Natural killer cell (primary cell): ENCODE data around the gene ADPRH. TPM values are rescaled to one million over a fixed set of nuclear protein-coding genes. Genes with fewer than 3 reads are reported as not detected.

Experiments used
- ATAC-seq, 3 donors: fragments of 150-1000 bp in 2 of 3; fragments of 200-7000 bp in 1 of 3; cut with Tn5 transposase; 1 replicate in 1 of 3; 2 replicates in 2 of 3; pipeline ENCODE4 v1.10.0; 2021; ENCODE audit warnings: mild to moderate bottlenecking in 2 of 3, moderate library complexity in 2 of 3
- DNase-seq, 2 donors: peaks; one replicate each; pipeline versions ENCODE4 v3.0.0 to v3.0.0-alpha.2; 2013 to 2021; ENCODE audit warnings: mixed read lengths in 1 of 2
- H3K27ac ChIP-seq: one replicate; pipeline ENCODE4 v1.5.1; 2013; ENCODE audit warnings: mild to moderate bottlenecking, low read length
- H3K27me3 ChIP-seq: one replicate; pipeline ENCODE4 v1.6.1; 2013; ENCODE audit warnings: low read length; ENCODE audit not compliant: control insufficient read depth, insufficient read depth
- H3K36me3 ChIP-seq: one replicate; pipeline ENCODE4 v1.6.1; 2013; ENCODE audit warnings: low read length; ENCODE audit not compliant: control insufficient read depth, insufficient read depth
- H3K4me1 ChIP-seq: one replicate; pipeline ENCODE4 v1.6.1; 2013; ENCODE audit warnings: low read length; ENCODE audit not compliant: control insufficient read depth, insufficient read depth
- H3K4me3 ChIP-seq: one replicate; pipeline ENCODE4 v1.5.1; 2013; ENCODE audit warnings: low read length
- H3K9me3 ChIP-seq: one replicate; pipeline ENCODE4 v1.6.1; 2013; ENCODE audit warnings: low read length; ENCODE audit not compliant: control insufficient read depth, insufficient read depth
- H3K27ac Mint-ChIP-seq, 2 donors: one replicate each; pipeline ENCODE4 v1.8.0; 2022; ENCODE audit warnings: mild to moderate bottlenecking in 2 of 2, mixed read lengths in 2 of 2, moderate library complexity in 1 of 2
- H3K27me3 Mint-ChIP-seq, 2 donors: one replicate each; pipeline ENCODE4 v1.8.0; 2022; ENCODE audit warnings: low read depth in 2 of 2, mixed read lengths in 2 of 2
- H3K36me3 Mint-ChIP-seq: one replicate; pipeline ENCODE4 v1.8.0; 2022; ENCODE audit warnings: mixed read lengths
- H3K4me1 Mint-ChIP-seq, 2 donors: one replicate each; pipeline ENCODE4 v1.8.0; 2022; ENCODE audit warnings: mixed read lengths in 2 of 2
- H3K4me3 Mint-ChIP-seq: one replicate; pipeline ENCODE4 v1.8.0; 2022; ENCODE audit warnings: mild to moderate bottlenecking, moderate library complexity, mixed read lengths
- H3K9me3 Mint-ChIP-seq, 2 donors: one replicate each; pipeline ENCODE4 v1.8.0; 2022; ENCODE audit warnings: mixed read lengths in 2 of 2
- CTCF ChIP-seq: fragments of 200-600 bp; IDR thresholded peaks from one replicate; pipeline ENCODE4 v1.8.0; 2022; ENCODE audit warnings: antibody characterized with exemption
- WGBS: methylation state at CpG from one replicate; pipeline ENCODE4 v1.1.7; 2013; ENCODE audit warnings: missing lambda C conversion rate; ENCODE audit not compliant: insufficient coverage; 5-methylcytosine and 5-hydroxymethylcytosine counted together
- intact Hi-C: fragments of 100-400 bp; cut with micrococcal nuclease; formaldehyde crosslinking; loops from one replicate; pipeline ENCODE4 v1.14.2; 2022
- total RNA-seq, 4 donors: library from RNA; stranded (reverse); fragments of 120-200 nt in 1 of 4; gene quantifications; one replicate each; pipeline versions ENCODE4 v1.2.3 to v1.2.4, GENCODE V29; 2013 to 2022

Gene ADPRH
- total RNA-seq, 3 donors from 2014 or later (not counting 1 experiment from before 2014, with no cell fraction given): 3.8 to 6.2 (median 4.5) TPM

DNA sequence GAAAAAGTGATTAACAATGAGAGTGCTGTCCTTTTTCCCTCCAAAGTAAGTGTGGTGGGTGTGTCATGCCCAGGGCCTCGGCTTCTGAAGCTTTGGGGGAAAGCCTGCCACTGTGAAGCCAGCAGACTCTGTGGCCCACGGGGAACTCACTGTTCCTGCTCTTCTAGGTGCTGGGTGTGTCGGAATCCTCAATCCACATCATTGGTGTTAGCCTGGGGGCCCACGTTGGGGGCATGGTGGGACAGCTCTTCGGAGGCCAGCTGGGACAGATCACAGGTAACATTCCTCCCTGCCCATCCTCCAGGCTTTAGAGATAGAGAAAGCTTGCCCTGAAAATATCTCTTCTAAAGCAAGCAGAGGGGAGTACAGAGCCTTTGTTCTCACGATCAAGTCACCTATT, 30.0 kb downstream of the ADPRH start:
- peaks cover 10 to 34% of the 10 kb centered on the region in 2 donors for H3K27me3 Mint-ChIP-seq
- Histone ChIP-seq H3K36me3 (no peaks in the 10 kb centered on the region), H3K27ac (no peak overlapping the region), H3K4me3 (no peak overlapping the region), H3K27me3 (no peaks in the 10 kb centered on the region), H3K9me3 (no peaks in the 10 kb centered on the region), H3K4me1 (no peaks in the 10 kb centered on the region)
- no peaks in the 10 kb centered on the region for H3K36me3 Mint-ChIP-seq
- H3K4me1 Mint-ChIP-seq: no peaks in the 10 kb centered on the region
- TF ChIP-seq CTCF: no peak
- no peak overlapping the region for H3K27ac Mint-ChIP-seq
- intact Hi-C loops: no loop called here
- DNase-seq (no peak), ATAC-seq (no peak)
- 82% methylated on average over 5 of the region's 6 CpGs for WGBS
- no peak overlapping the region for H3K4me3 Mint-ChIP-seq
- H3K9me3 Mint-ChIP-seq: no peaks in the 10 kb centered on the region

DNA sequence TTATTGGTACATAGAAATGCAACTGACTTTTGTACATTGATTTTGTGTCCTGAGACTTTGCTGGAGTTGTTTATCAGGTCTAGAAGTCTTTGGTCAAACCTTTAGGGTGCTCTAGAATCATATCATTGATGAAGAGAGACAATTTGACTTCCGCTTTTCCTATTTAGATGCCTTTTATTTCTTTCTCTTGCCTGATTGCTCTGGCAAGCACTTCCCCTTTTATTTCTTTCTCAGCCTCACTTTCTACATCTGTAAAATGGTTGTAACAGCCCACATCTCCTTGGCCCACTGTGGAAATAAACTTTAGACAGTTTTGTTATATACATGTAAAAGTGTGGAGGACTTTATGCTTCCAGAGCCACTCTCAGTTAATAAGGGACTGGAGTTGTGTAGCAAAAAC, 32.4 kb downstream of the ADPRH start:
- Mint-ChIP-seq H3K27ac (no peak overlapping the region), H3K4me1 (no peaks in the 10 kb centered on the region), H3K4me3 (no peak overlapping the region), H3K36me3 (no peaks in the 10 kb centered on the region), H3K27me3 (peaks cover 14 to 34% of the 10 kb centered on the region in 2 donors), H3K9me3 (no peaks in the 10 kb centered on the region)
- Histone ChIP-seq H3K27ac (no peak overlapping the region), H3K4me1 (no peaks in the 10 kb centered on the region), H3K36me3 (no peaks in the 10 kb centered on the region), H3K4me3 (no peak overlapping the region), H3K27me3 (no peaks in the 10 kb centered on the region), H3K9me3 (no peaks in the 10 kb centered on the region)
- 100% methylated on average over 1 of the region's 1 CpG for WGBS
- no peak for TF ChIP-seq CTCF
- ATAC-seq: no peak
- DNase-seq: no peak
- intact Hi-C loops: no loop called here

- no peak overlapping the region for H3K27ac ChIP-seq
- H3K4me1 ChIP-seq: no peaks in the 10 kb centered on the region
- no peak overlapping the region for H3K4me3 ChIP-seq
- ATAC-seq (no peak), DNase-seq (no peak)
- Mint-ChIP-seq H3K27me3 (peaks cover 14 to 34% of the 10 kb centered on the region in 2 donors), H3K4me3 (no peak overlapping the region), H3K27ac (no peak overlapping the region), H3K9me3 (no peaks in the 10 kb centered on the region), H3K4me1 (no peaks in the 10 kb centered on the region), H3K36me3 (no peaks in the 10 kb centered on the region)
- H3K9me3 ChIP-seq: no peaks in the 10 kb centered on the region
- TF ChIP-seq CTCF: no peak
- WGBS: 100% methylated on average over 1 of the region's 1 CpG
- intact Hi-C loops: no loop called here
- no peaks in the 10 kb centered on the region for H3K27me3 ChIP-seq
- H3K36me3 ChIP-seq: no peaks in the 10 kb centered on the region
Observed at GRCh38 chr3:119613201-119613600, 33.9 kb downstream of the ADPRH start.

DNA sequence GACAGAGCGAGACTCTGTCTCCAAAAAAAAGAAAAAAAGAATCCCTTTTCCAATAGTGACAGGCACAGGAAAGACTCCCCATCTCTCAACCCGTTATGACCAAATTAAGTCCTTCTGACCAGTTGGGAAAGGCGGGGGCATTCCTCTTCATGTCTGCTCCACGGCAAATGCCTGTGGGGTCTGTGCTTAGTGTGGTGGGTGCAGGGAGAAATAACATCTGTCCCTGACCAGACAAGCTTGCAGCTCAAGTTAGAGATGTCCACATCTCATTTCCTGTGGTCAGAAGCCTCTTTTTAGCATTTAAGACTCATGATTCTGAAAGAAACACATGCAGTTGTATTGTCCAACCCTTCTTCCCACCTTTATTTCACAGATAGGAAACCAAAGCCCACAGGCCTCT, 34.6 kb downstream of the ADPRH start:
- Mint-ChIP-seq H3K4me3 (no peak overlapping the region), H3K36me3 (no peaks in the 10 kb centered on the region), H3K9me3 (no peaks in the 10 kb centered on the region), H3K4me1 (no peaks in the 10 kb centered on the region), H3K27me3 (peaks cover 14 to 30% of the 10 kb centered on the region in 2 donors), H3K27ac (no peak overlapping the region)
- Histone ChIP-seq H3K36me3 (no peaks in the 10 kb centered on the region), H3K27ac (no peak overlapping the region), H3K4me1 (no peaks in the 10 kb centered on the region), H3K27me3 (no peaks in the 10 kb centered on the region), H3K4me3 (no peak overlapping the region), H3K9me3 (no peaks in the 10 kb centered on the region)
- TF ChIP-seq CTCF: no peak
- DNase-seq (no peak), ATAC-seq (no peak)
- 97% methylated on average over 3 of the region's 4 CpGs for WGBS
- intact Hi-C loops: no loop called here
